HFF-Myc (cell line): Measurements from ENCODE around the gene ASGR1.

Source experiments
- DNase-seq: peaks from one replicate; pipeline ENCODE4 v3.0.0-alpha.2; 2011; ENCODE audit warnings: low read depth; ENCODE audit errors: extremely low read depth
- H3K4me3 ChIP-seq: replicated peaks from 2 replicates; pipeline ENCODE4 v1.5.1; 2011; ENCODE audit warnings: low read depth, mild to moderate bottlenecking, control low read depth, low read length
- TF ChIP-seq, protein P1 (sequence below): IDR thresholded peaks from 2 replicates; pipeline ENCODE4 v1.5.1; 2012; ENCODE audit warnings: mild to moderate bottlenecking, low read depth, low read length, control low read depth; ENCODE audit errors: missing control alignments

Gene ASGR1

DNA sequence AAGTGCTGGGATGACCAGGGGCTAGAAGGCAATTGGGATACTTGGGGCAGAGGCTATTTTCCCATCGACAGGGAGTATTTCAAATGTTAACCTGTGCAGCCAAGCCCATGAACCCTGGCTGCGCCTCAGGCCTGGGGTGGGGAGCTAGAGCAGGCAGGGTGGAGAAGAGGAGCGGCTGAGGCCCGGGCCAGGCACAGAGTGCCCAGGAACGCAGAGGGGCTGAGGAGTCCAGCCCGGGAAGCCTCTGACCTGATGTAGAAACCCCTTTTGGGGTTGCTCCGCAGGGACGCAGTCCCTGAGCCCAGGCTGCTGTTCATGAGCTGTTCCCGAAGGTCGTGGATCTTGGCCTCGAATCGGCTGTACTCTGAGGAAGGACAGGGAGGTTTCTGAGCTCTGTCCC is 16.8 kb upstream of the ASGR1 start:
- no peak overlapping the region for H3K4me3 ChIP-seq
- TF ChIP-seq, protein P1, sequence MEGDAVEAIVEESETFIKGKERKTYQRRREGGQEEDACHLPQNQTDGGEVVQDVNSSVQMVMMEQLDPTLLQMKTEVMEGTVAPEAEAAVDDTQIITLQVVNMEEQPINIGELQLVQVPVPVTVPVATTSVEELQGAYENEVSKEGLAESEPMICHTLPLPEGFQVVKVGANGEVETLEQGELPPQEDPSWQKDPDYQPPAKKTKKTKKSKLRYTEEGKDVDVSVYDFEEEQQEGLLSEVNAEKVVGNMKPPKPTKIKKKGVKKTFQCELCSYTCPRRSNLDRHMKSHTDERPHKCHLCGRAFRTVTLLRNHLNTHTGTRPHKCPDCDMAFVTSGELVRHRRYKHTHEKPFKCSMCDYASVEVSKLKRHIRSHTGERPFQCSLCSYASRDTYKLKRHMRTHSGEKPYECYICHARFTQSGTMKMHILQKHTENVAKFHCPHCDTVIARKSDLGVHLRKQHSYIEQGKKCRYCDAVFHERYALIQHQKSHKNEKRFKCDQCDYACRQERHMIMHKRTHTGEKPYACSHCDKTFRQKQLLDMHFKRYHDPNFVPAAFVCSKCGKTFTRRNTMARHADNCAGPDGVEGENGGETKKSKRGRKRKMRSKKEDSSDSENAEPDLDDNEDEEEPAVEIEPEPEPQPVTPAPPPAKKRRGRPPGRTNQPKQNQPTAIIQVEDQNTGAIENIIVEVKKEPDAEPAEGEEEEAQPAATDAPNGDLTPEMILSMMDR, result no peak

GRCh38 chr17:7192271-7192937 is 13.2 kb upstream of the ASGR1 start:
- TF ChIP-seq, protein P1, result no peak
- H3K4me3 ChIP-seq, result no peak overlapping the region
- DNase-seq, result no peak

More for the DNA sequence above, 16.8 kb upstream of the ASGR1 start:
- no peak for DNase-seq

GRCh38 chr17:7191571-7192270 is 12.6 kb upstream of the ASGR1 start:
- TF ChIP-seq, protein P1, result no peak
- H3K4me3 ChIP-seq, result no peak overlapping the region
- no peak for DNase-seq

DNA sequence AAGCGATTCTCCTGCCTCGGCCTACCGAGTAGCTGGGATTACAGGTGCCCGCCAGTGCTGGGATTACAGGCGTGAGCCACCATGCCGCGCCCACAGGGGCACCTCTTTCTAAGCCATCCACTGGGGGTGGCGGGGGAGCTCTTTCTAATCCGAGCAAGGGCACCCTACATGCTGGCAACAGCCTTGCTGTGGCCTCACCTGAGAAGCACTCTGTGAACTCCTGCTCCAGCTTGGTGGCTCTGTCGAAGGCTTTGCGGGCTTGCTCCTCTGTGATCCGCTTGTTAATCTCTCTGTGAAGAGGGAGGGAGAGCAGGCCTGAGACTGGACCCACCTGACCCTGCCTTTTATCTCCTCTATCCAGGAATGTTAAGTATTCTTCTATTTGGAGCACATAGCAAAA is 11.9 kb upstream of the ASGR1 start:
- no peak for DNase-seq
- TF ChIP-seq, protein P1, result no peak
- no peak overlapping the region for H3K4me3 ChIP-seq

DNA sequence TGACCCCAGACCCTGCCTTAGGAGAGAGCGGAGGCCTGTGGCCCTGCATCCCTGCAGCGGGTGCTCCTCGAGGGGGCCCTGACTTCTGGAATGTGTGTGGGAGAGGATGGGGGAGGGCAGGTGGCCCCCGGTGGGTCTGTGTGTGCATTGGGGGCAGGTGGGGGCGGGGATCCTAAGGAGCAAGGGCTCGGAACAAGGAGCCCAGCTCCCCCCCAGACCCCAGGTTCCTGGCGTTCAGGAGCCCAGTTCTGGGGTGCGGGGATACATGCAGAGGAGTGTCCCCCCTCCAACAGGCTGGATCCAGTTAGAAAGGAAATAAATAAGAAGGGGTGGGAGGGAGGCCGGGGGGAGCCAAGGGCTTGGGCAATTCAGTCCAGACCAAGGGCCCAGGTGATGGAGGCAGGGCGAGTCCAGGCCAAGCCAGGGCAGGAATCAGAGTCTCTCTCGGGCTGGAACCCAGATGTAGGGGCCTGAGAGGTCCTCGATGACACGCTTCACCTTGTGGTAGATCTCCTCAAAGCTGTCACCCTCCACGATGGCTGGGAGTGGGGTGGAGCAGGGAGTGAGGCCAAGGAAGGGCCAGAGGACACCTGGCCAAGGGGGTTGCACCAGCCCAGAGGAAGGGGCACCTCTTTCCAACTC is 11.2 kb upstream of the ASGR1 start:
- H3K4me3 ChIP-seq, result no peak overlapping the region
- DNase-seq, result no peak
- TF ChIP-seq, protein P1, result no peak

- H3K4me3 ChIP-seq, result no peak overlapping the region
- no peak for DNase-seq
- TF ChIP-seq, protein P1, result no peak
These were observed 7.1 kb upstream of the ASGR1 start for GRCh38 chr17:7186241-7186640.
